Psoas muscle (tissue), 8 donors: ENCODE data around the gene GINS3. TPM values are rescaled to one million over a fixed set of nuclear protein-coding genes. Genes with fewer than 3 reads are reported as not detected.

Experiments
- ATAC-seq, 4 donors: fragments of 200-7000 bp; cut with Tn5 transposase; one replicate each; pipeline ENCODE4 v1.9.1; 2020; ENCODE audit warnings: moderate library complexity in 3 of 4, mild to moderate bottlenecking in 2 of 4
- DNase-seq, 2 donors: peaks; one replicate each; pipeline ENCODE4 v3.0.0-alpha.2; 2020
- H3K27ac ChIP-seq: fragments of 200-600 bp; one replicate; pipeline ENCODE4 v1.8.0; 2022
- H3K27me3 ChIP-seq, 3 donors: fragments of 200-600 bp in 1 of 3; one replicate each; pipeline versions ENCODE4 v1.6.1 to v1.8.0; 2013 to 2022; ENCODE audit warnings: low read length in 2 of 3, mild to moderate bottlenecking in 2 of 3, moderate library complexity in 1 of 3; ENCODE audit not compliant: insufficient read depth in 3 of 3
- H3K36me3 ChIP-seq, 2 donors: fragments of 200-600 bp in 1 of 2; one replicate each; pipeline versions ENCODE4 v1.6.1 to v1.8.0; 2013 to 2022; ENCODE audit warnings: low read depth in 1 of 2, mild to moderate bottlenecking in 1 of 2, moderate library complexity in 1 of 2; ENCODE audit not compliant: insufficient read depth in 1 of 2
- H3K4me1 ChIP-seq: fragments of 200-600 bp; one replicate; pipeline ENCODE4 v1.8.0; 2022
- H3K4me3 ChIP-seq: fragments of 200-600 bp; one replicate; pipeline ENCODE4 v1.8.0; 2022; ENCODE audit warnings: mild to moderate bottlenecking
- H3K9me3 ChIP-seq: fragments of 200-600 bp; one replicate; pipeline ENCODE4 v1.8.0; 2022
- CTCF ChIP-seq: fragments of 200-600 bp; IDR thresholded peaks from one replicate; pipeline ENCODE4 v1.8.0; 2022; ENCODE audit warnings: antibody characterized with exemption
- WGBS, 3 donors: extraction: QIAGEN DNeasy Blood & Tissue Kit; methylation state at CpG; one replicate each; pipeline versions ENCODE4 v1.1.6 to v1.1.7; 2013; 5-methylcytosine and 5-hydroxymethylcytosine counted together
- intact Hi-C, 2 donors: fragments of 100-400 bp; cut with DNase I; formaldehyde crosslinking; loops; one replicate each; pipeline versions ENCODE4 v1.11.0 to v1.14.2; 2022
- long read RNA-seq, 2 donors: library from polyadenylated mRNA; unstranded; transcript quantifications; one replicate each; pipeline ENCODE4 v2.0.0, GENCODE V29; 2021
- polyA plus RNA-seq, 3 donors: library from polyadenylated mRNA; stranded (reverse); fragments of 200-250 nt; gene quantifications; one replicate each; pipeline ENCODE4 v1.2.3, GENCODE V29; 2013
- total RNA-seq, 4 donors: library from RNA; stranded (reverse); fragmentation: NEBNext Ultra II Directional in 2 of 4; extraction: Animal tissue kit (Norgen Biotek cat#: 25700) in 2 of 4; gene quantifications; one replicate each; pipeline versions ENCODE4 v1.2.1 to v1.2.4, GENCODE V29; 2021 to 2023
- donor health status: healthy with polysubstance abuse.
- donor health status: DM: no; HTN: no; CAD: no; lungs with moderate emphysema.
- donor health status: Bipolar disorder and iron deficiency.
- donor health status: healthy.
- donor health status: DM: yes; HTN: yes; CAD: no.
- donor health status: DM: no; HTN: no; CAD: no.
- donor health status: DM: no; HTN: no; CAD: no.
- donor health status: DM: yes; HTN: yes; CAD: no.

Gene GINS3
- total RNA-seq (1 to 10 TPM in 3 of 4 donors, under 1 TPM in 1; 0.86 to 1.6 (median 1.2) TPM), polyA plus RNA-seq (1 to 10 TPM in 2 of 3 donors, under 1 TPM in 1; 0.89 to 2.2 (median 1.7) TPM)
- long read RNA-seq, donor 1, partial matches to known transcripts = 0 of 1 reads
- long read RNA-seq, donor 1, other reads (novel, unspliced or antisense) = 0 of 1 reads
- long read RNA-seq, donor 2, partial matches to known transcripts = 0 of 3 reads
- long read RNA-seq, donor 2, other reads (novel, unspliced or antisense) = 0 of 3 reads

DNA sequence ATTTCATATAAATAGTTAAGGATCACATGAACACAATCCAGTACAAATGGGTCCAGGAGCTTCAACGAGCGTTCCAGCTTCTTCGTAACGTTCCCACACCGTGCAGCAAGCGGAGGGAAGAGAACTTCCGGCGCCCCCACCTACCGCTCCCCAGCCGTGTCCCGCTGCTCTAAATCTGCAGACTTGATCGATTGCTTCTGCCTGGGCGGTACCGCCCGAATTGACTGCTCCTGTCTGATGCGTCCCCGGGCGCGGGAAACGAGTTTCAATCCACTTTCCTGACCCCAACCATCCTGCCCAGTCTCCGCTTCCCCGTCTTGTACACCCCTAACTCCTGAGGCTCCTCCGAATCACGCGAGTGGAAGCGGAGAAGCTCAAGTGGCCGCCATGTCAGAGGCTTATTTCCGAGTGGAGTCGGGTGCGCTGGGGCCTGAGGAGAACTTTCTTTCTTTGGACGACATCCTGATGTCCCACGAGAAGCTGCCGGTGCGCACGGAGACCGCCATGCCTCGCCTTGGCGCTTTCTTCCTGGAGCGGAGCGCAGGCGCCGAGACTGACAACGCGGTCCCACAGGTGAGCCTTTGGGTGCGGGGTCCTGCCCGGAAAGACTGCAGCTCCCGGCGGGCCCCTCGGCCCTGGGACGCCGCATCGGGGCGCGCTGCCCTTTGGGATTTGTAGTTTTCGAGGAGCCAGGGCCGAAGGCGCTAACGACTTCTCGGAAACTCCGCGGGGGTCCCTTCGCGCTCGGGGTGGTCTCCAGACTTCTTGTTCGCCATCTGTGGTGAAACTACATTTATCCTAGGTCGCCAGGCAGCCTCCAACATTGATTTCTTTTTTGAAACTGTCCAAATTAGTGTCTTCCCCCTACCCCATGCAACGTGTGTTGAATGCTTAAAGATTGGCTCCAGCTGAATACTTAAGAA, at the start of gene GINS3:
Gene GINS3, plus strand, starts transcription at position 257 of the 923 bp plus-strand sequence. Its CDS starts 131 bp downstream, at position 388.
- intact Hi-C loops = loop anchor here in 1 of 2 donors (5.0 kb wide), 1 partner anchor 55 kb away; no protein-coding TSS in a partner anchor

DNA sequence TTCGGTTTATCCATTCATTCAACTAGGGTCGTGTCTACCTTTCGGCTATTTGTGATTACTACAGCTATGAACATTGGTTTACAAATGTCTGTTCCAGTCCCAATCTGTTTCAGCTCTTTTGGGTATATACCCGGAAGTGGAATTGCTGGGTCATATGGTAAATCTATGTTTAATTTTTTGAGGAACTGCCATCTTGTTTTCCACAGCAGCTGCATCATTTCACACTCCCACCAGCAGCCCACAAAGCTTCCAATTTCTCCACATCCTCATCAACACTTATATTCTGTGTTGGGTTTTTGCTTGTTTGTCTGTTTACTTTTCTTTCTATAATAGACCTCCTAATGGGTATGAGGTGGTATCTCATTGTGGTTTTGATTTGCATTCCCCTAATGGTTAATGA, 48.7 kb upstream of the GINS3 start:
- WGBS, 3 donors = 77 to 80% (median 79%) methylated on average over 4 of the region's 4 CpGs
- Histone ChIP-seq H3K4me1 (no peaks in the 10 kb centered on the region), H3K4me3 (no peak overlapping the region), H3K36me3 (no peaks in the 10 kb centered on the region), H3K27me3 (peaks cover 0 to 4% (median 0%) of the 10 kb centered on the region in 3 donors), H3K9me3 (no peaks in the 10 kb centered on the region), H3K27ac (no peak overlapping the region)
- ATAC-seq = no peak
- DNase-seq = no peak
- intact Hi-C loops = no loop called here
- no peak for TF ChIP-seq CTCF

More for the DNA sequence above, at the start of gene GINS3:
- Histone ChIP-seq H3K4me3 (peak within 1 kb of the TSS; percentile 83), H3K27ac (peak within 1 kb of the TSS; percentile 53), H3K36me3 (no peaks in the 10 kb centered on the region), H3K27me3 (peaks cover 0 to 6% (median 0%) of the 10 kb centered on the region in 3 donors), H3K4me1 (peaks cover 4% of the 10 kb centered on the region), H3K9me3 (no peaks in the 10 kb centered on the region)
- DNase-seq (peak; percentile 89 to 91), ATAC-seq (peak; percentile 93 to 99 (median 98))
- no peak for TF ChIP-seq CTCF
- 0 to 1% (median 0%) methylated on average over 64 to 67 of the region's 67 CpGs for WGBS, 3 donors

GRCh38 chr16:58345574-58346354, 46.5 kb upstream of the GINS3 start:
- H3K27me3 ChIP-seq = peaks cover 0 to 6% (median 0%) of the 10 kb centered on the region in 3 donors
- no peak for TF ChIP-seq CTCF
- H3K36me3 ChIP-seq = no peaks in the 10 kb centered on the region
- H3K4me3 ChIP-seq = no peak overlapping the region
- intact Hi-C loops = no loop called here
- ATAC-seq = no peak
- H3K9me3 ChIP-seq = no peaks in the 10 kb centered on the region
- no peaks in the 10 kb centered on the region for H3K4me1 ChIP-seq
- DNase-seq = no peak
- no peak overlapping the region for H3K27ac ChIP-seq
- 63 to 79% (median 63%) methylated on average over 14 of the region's 14 CpGs for WGBS, 3 donors

DNA sequence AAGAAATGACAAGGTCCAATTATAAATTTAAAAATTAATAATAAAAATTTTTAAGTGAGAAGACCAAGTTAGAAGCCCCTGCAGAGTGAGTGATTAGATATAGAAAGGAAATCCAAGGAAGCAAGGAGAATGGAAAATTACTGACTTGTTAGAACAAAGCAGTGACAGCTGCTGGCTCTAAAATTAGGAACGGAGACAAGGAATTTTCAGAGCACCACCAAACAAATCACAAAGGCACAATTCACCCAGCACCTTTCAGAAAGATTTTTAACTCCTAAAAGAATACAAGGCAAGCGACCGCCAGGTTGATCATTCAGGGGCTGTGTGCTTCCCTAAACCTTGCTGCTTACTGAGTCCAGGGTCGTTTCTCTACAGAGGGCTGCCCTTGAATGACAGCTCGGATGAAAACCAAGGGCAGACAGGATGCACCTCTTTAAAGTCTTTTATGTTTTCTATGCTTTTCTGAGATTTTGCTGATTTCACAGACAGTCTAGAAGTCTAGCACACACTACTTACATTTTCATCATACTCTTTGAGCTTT, 45.4 kb upstream of the GINS3 start:
- Histone ChIP-seq H3K27me3 (peaks cover 0 to 6% (median 0%) of the 10 kb centered on the region in 3 donors), H3K27ac (no peak overlapping the region), H3K36me3 (no peaks in the 10 kb centered on the region), H3K4me1 (no peaks in the 10 kb centered on the region), H3K4me3 (no peak overlapping the region), H3K9me3 (no peaks in the 10 kb centered on the region)
- 23 to 32% (median 25%) methylated on average over 5 of the region's 5 CpGs for WGBS, 3 donors
- intact Hi-C loops = no loop called here
- ATAC-seq = no peak
- DNase-seq = no peak
- no peak for TF ChIP-seq CTCF
